HG03565 (cell line): ENCODE results near the gene ACBD6.
"Not testable (repeated sequence)": the region's sequence is repeated elsewhere in the genome, so short reads cannot be mapped to it uniquely, and the experiment has no call there.

Experiments
- ATAC-seq: cut with Tn5 transposase; IDR thresholded peaks from one replicate; pipeline ENCODE4 v1.9.1; 2021; ENCODE audit warnings: mild to moderate bottlenecking, moderate library complexity; ENCODE audit not compliant: unreplicated experiment

ACBD6 gene

DNA sequence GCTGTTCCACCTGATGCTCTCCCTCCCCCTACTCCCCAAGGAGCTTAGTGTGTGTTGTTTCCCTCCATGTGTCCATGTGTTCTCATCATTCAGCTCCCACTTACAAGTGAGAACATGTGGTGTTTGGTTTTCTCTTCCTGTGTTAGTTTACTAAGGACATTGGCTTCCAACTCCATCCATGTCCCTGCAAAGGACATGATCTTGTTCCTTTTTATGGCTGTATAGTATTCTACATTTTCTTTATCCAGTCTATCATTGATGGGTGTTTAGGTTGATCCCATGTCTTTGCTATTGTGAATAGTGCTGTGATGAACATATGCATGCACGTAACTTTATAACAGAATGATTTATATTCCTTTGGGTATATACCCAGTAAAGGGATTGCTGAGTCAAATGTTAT lies 81.2 kb downstream of the ACBD6 start:
- not testable (repeated sequence) for ATAC-seq

DNA sequence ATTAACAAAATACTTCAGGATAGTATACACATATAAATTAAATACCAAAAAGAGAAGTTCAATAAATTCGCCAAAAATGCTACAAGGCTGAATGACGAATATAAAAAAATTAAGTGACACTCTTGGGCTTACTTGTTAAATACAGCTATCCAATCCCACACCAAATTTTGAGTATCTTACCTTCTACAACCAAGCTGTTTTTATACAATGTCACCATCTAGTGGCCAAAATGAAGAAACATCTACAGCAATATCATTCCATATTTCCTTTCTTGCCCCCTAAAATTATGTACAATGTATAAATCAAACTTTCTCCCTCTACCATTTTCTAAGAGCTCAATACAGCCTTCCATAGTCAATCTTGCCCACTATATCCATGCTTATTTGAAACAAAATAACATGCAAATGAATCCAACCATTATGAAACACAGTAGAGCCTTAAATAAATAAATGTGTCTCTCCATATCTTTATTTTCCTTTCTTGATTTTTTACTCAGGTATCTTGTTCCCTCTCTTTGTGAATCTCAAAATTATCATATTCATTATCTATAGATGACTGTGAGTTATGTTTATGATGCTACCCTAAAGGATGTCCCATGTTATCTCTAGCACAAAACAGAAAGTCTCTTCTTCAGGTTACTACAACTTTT lies 86.3 kb downstream of the ACBD6 start:
- no peak for ATAC-seq

DNA sequence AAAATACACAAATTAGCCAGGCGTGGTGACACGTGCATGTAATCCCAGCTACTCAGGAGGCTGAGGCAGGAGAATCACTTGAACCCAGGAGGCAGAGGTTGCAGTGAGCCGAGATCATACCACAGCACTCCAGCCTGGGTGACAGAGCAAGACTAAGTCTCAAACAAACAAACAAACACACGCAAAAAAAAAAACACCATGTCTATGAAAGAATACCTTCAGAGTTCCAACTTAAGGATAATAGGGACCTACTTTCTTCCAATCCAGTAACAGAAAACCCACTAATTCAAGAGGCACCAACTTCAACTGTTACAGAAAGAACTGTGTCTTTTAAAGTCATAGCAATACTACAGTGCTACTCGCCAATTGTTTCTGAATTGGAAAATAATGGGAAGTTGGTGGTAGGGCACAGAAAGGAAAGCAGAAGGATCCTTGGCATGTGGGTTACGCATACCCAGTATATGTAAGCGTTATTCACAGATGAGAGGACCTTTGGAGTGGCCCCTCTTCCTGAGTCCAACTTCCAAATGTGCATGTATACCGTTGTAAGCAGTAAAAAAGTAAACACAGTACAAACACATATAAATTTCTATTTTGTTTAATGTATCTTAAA lies 87.0 kb downstream of the ACBD6 start:
- ATAC-seq: no peak

DNA sequence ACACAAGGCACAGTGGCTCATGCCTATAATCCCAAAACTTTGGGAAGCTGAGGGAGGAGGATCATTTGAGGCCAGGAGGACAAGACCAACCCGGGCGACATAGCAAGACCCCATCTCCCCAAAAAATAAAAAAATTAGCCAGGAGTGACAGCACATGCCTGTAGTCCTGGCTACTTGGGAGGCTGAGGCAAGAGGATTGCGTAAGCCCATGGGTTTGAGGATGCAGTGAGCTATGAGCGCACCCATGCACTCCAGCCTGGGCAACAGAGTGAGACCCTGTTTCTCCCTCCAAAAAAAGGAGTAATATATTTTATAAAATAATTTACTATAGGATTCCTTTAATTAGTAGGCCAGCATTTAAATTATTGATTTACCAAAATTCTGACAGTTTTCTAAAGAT lies 89.8 kb downstream of the ACBD6 start:
- ATAC-seq: no peak

DNA sequence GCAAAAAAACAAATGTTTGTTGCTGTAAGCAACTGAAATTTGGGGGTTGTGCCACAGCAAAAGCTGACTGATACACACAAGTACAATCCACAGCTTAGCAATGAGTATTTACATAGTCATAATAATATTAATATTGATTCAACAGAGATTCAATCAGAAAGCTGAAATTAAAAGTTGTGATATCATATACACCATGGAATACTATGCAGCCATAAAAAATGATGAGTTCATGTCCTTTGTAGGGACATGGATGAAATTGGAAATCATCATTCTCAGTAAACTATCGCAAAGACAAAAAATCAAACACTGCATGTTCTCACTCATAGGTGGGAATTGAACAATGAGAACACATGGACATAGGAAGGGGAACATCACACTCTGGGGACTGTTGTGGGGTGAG lies 94.2 kb downstream of the ACBD6 start:
- not testable (repeated sequence) for ATAC-seq

DNA sequence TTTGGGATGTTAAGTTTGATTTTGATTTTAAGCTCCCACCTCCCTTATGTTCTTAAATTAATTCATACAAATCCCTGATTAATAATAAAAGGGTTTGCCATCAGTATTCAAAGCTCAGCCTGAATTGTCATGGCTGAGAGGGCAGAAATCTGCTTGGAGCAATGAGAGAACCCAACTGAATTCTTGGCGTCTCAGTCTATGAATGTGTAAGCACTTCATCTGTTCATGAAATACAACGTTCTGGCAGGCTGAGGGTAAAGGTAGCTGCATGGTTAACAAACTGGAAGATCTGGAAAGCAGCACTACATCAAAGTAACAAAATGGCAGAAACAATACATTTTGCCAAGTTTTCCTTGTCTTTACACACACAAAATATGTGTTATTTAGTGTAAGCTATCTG lies 95.3 kb downstream of the ACBD6 start:
- ATAC-seq: no peak

DNA sequence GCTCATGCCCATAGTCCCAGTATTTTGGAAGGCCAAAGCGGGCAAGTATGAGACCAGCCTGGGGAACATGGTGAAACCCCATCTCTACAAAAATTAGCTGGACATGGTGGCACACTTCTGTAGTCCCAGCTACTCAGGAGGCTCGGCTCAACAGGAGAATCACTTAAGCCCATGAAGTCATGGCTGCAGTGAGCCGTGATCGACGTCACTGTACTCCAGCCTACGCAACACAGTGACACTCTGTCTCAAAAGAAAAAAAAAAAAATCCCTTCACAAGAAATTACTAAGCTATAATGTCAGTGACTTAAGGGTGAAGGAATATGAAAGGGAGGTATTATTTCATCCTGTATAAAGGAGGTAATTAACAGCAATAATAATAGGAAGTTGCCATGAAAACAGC lies 99.8 kb downstream of the ACBD6 start:
- no peak for ATAC-seq

DNA sequence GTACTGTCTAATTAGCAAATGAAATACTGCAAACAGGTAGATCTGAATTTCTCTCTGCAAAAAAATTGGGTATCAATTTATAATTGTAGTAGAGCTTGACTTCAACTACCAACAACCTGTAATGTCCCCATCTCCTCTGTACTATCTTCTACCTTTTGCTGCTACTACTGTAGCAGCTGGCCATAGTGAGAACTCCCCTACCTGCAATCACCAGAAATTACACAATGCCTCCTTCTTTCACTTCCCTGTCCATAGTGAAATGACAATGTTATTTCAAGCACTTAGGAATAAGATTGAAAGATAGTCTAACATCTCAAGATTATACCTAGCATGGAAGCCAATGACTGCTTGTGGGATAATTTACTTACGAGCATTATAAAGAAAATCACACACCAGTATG lies 100.4 kb downstream of the ACBD6 start:
- ATAC-seq: no peak

DNA sequence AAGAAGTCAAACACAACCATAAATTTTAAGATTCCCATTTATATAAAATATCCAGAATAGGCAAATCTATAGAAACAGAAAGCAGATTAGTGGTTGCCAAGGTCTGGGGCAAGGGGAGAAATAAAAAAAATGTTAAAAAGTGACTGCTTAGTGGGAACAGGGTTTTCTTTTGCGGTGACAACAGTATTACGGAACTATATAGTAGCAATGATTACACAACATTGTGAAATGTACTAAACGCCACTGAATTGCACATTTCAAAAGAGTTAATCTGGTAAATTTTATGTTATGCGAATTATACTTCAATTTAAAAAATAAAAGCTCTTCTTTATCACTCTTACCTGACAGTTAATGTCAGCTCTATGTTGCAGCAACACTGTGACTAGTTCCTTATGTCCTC lies 105.2 kb downstream of the ACBD6 start:
- no peak for ATAC-seq

DNA sequence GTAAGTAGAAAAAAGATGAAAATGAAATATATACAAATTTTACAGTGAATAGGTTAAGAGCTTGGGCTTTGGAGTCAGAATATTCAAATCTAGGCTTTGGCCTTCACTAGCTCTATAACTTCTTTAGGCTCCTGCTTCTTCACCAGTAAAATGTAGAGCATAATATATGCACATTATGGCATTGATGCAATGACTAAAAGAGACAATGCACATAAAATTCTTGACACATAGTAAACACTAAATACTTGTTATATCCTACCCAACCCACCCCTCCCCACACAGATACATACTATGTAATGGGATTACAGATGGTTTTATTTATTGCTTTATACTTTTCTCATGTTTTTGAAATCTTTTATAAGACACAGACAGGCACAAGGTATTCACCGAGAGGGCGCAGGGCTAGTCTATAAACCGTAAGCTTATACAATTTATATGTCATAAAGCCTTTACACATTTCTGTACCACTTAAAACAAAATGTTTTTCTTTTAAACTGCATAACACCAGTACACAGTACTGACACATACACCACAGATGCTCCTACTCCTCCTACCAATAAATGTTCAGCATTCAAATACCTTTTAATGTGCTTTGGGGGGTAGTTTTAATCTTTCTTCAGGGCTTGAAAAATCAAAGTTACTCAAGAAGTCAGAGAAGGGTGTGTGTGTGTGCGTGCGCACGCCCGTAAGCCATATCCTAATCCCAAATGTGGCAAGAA lies 109.8 kb downstream of the ACBD6 start:
- no peak for ATAC-seq

DNA sequence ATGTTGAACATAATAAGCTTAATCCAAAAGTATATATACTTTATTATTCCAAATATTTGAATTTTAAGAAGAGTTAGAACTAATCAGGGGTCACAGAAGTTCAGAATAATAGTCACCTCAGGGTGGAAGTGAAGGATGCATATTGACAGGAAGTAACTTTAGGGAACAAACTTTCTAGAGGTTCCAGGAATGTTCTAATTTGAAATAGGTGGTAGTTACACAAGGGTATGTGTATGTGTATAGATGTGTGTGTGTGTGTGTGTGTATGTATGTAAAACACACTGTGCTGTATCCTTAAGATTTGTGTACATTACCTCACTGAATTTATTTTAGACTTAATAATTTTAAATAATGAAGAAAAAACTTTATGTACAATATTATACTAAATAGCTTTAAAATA lies 110.4 kb downstream of the ACBD6 start:
- ATAC-seq: no peak

DNA sequence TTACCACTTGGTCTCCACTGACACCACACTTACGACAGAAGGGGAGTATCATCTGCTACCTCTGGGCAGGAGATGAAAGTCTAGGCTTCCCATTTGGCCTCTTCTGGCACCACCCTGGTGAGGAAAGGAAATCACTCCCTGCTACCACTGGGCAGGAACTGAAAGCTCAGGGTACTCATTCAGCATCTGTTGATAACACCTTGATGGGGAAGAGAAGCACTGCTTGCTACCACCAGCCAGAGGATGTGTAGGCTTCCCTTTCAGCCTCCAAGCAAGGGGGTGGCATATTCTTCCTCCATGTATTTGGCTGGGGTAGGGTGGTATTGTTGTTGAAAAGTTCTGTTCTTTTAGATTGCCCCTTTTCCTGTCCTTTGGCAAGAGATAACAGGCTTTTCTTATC lies 115.0 kb downstream of the ACBD6 start:
- no peak for ATAC-seq

DNA sequence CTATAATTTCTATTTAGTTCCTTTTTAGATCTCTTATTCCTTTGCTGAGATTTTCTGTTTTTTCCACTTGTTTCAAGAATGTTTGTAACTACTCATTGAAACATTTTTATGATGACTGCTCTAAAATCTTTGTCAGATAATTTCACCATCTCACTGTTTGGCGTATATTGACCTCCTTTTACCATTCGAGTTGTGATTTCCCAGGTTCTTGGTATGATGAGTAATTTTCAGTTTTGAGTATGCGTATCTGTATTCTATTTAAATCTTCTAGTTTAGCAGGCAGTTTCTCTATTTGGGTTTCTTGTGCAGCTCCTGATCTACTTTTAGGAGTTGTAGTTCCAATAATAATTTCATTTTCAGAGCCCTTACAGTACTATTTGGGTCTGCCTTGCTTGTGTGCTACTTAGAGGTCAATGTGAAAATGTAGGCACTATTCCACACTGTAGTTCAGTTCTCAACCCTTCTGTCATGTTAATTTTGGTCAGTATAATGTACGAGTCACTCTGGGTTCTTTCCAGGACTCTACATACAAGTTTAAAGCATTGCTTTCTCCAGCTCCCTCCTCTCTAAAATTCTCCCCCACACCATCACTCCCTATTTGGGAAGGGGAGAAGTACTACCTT lies 115.5 kb downstream of the ACBD6 start:
- no peak for ATAC-seq

DNA sequence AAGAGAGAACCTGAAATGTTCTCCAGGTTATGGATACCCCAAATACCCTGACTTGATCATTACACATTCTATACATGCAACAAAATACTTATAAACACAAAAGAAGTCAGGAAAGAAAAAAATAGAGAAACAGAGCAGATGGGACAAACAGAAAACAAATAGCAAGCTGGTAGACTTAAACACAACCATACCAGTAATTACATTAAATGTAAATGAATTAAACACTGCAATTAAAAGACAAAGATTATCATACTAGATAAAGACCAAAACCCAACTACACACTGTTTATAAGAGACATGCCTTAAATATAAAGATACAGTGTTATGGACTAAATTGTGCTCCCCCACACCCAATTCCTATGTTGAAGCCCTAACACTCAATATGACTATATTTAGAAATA lies 117.2 kb downstream of the ACBD6 start:
- ATAC-seq: no peak

DNA sequence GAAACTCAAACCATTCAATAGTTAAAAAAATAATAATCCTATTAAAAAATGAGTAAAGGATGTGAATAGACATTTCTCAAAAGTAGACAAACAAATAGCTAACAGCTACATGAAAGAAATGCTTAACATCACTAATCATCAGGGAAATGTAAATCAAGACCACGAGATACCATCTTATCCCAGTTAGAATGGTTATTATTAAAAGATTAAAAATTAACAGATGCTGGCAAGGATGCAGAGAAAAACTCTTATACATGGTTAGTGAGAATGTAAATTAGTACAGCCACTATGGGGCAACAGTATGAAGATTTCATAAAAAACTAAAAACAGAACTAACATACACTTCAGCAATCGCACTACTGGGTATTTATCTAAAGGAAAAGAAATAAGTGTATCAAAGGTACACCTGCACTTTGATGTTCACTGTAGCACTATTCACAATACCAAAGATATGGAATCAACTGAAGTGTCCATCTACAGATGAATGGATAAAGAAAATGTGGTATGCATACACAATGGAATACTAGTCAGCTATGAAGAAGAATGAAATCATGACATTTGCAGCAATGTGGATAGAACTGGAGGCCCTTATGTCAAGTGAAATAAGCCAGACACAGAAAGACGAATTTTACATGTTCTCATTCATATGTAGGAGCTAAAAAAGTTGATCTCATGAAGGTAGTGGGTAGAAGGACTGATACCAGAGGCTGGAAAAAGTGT lies 117.9 kb downstream of the ACBD6 start:
- ATAC-seq: no peak

DNA sequence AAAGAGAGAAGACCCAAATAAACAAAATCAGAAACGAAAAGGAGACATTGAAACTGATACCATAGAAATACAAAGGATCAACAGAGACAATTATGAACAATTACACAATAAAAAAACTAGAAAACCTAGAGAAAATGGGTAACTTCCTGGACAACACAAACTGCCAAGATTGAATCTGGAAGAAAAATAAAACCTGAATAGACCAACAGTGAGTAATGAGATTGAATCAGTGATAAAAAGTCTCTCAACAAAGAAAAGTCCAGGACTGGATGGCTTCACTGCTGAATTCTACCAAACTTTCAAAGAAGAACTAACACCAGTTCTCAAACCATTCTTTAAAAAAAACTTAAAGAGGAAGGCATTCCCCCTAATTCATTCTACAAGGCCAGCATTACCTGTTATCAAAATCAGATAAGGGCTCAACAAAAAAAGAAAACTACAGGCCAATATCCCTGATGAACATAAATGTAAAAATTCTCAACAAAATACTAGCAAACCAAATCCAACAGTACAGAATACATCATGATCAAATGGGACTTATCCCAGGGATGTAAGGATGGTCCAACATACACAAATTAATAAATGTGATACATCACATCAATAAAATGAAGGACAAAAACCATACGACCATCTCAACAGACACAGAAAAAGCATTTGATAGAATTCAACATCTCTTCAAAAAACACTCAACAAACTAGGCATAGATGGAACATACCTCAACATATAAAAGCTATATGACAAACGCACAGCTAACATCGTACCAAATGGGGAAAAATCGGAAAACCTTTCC lies 119.9 kb downstream of the ACBD6 start:
- ATAC-seq: no peak

DNA sequence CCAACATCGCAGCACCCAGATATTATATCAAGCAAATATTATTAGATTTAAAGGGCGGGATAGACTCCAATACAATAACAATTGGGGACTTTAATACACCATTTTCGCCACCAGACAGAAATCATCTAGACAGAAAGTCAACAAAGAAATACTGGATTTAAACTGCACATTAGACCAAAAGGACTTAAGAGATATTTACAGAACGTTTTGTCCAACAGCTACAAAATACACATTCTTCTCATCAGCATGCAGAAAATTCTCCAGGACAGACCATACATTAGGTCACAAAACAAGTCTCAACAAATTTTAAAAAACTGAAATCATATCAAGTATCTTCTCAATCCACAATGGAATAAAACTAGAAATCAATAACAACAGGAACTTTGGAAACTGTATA lies 121.2 kb downstream of the ACBD6 start:
- no peak for ATAC-seq

DNA sequence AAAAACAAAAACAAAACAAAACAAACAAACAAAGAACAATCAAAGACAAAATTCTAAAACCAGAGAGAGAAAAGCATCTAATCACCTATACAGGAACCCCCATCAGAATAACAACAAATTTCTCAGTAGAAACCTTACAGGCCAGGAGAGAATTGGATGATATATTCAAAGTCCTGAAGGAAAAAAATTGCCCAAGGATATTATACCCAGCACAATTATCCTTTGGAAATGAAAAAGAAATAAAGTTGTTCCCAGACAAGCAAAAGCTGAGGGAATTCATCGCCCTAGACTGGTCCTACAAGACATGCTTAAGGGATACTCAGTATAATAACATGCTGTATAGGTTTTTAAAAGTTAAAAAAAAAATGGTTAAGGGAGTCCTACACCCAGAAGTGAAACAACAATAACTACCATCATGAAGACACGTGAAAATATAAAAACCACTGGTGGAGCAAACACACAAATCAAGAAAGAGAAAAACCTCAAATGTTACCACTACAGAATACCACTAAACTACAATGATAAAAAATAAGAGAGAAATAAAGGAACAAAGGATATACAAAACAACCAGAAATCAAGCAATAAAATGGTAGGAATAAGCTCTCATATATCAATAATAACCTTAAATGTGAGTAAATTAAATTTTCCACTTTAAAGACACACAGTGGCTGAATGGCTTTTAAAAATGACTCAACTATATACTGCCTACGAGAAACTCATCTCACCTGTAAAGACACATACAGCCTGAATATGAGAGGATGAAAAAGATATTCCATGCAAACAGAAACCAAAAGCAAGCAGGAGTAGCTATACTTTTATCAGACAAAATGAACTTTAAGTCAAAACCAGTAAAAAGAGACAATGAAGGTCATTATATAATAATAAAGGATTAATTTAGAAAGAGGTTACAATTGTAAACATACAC lies 121.9 kb downstream of the ACBD6 start:
- ATAC-seq: no peak

DNA sequence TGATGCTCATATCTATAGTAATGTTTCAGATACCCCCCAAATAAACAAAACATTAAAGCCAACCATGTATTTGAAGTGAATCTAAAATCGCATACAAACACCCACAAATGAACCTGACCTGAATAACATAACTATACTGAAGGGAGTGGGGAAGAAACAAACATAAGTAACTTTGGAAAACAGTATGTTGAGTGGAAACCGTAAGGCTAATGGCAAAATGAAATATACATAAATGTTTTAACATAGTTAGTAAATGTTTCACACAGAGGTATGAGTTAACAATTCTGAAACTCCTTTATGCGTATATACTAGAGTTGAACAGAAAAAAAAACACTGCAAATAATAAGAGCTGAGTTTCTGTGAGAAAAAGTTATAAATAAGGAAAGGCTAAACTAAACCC lies 125.6 kb downstream of the ACBD6 start:
- no peak for ATAC-seq

DNA sequence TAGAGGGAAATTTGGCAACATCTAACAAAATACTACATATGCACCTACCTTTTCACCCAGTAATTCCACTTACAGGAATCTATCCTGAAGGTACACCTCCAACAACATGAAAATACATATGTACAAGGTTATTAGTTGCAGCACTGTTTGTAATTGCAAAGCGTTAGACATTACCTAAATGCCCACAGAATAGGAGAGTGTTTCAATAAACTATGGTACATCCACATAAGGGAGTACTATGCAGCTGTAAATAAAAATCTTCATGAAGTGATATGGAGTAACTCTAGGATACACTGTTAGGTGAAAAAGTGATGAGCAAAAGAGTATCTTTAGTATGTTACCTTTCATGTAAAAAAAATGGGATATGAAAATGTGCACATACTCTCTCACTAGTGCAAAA lies 126.1 kb downstream of the ACBD6 start:
- no peak for ATAC-seq
